Activated T-cell treated with anti-CD3 and anti-CD28 coated beads, Interleukin-2, amount 50 U/mL, for 24 hours (primary cell): Measurements from ENCODE around the gene MAST1.
"Not testable (repeated sequence)": the region's sequence is repeated elsewhere in the genome, so short reads cannot be mapped to it uniquely, and the experiment has no call there.

Experiments used
- DNase-seq: peaks from one replicate; pipeline ENCODE4 v3.0.0-alpha.2; 2020
- H3K27ac Mint-ChIP-seq: 2 replicates; pipeline ENCODE4 v1.8.0; 2020; ENCODE audit warnings: mild to moderate bottlenecking, mixed read lengths
- H3K27me3 Mint-ChIP-seq: 2 replicates; pipeline ENCODE4 v1.8.0; 2020; ENCODE audit warnings: mixed read lengths
- H3K36me3 Mint-ChIP-seq: 2 replicates; pipeline ENCODE4 v1.8.0; 2020; ENCODE audit warnings: low read depth, mixed read lengths
- H3K4me1 Mint-ChIP-seq: 2 replicates; pipeline ENCODE4 v1.8.0; 2020; ENCODE audit warnings: low read depth, mixed read lengths
- H3K4me3 Mint-ChIP-seq: 2 replicates; pipeline ENCODE4 v1.8.0; 2020; ENCODE audit warnings: mild to moderate bottlenecking, moderate library complexity, mixed read lengths
- H3K9me3 Mint-ChIP-seq: 2 replicates; pipeline ENCODE4 v1.8.0; 2020; ENCODE audit warnings: mixed read lengths

The MAST1 gene

GRCh38 chr19:12796146-12797071 is 41.9 kb upstream of the MAST1 start:
- H3K27ac Mint-ChIP-seq: peak overlapping the region; percentile 86
- peaks cover 72% of the 10 kb centered on the region for H3K36me3 Mint-ChIP-seq
- H3K9me3 Mint-ChIP-seq: no peaks in the 10 kb centered on the region
- H3K27me3 Mint-ChIP-seq: no peaks in the 10 kb centered on the region
- H3K4me3 Mint-ChIP-seq: peak overlapping the region; percentile 69
- peak; percentile 84 for DNase-seq
- peaks cover 42% of the 10 kb centered on the region for H3K4me1 Mint-ChIP-seq

GRCh38 chr19:12797141-12797587 is 41.2 kb upstream of the MAST1 start:
- DNase-seq: no peak
- no peaks in the 10 kb centered on the region for H3K9me3 Mint-ChIP-seq
- no peaks in the 10 kb centered on the region for H3K27me3 Mint-ChIP-seq
- H3K27ac Mint-ChIP-seq: no peak overlapping the region
- H3K4me1 Mint-ChIP-seq: peaks cover 44% of the 10 kb centered on the region
- H3K4me3 Mint-ChIP-seq: no peak overlapping the region
- H3K36me3 Mint-ChIP-seq: peaks cover 66% of the 10 kb centered on the region

DNA sequence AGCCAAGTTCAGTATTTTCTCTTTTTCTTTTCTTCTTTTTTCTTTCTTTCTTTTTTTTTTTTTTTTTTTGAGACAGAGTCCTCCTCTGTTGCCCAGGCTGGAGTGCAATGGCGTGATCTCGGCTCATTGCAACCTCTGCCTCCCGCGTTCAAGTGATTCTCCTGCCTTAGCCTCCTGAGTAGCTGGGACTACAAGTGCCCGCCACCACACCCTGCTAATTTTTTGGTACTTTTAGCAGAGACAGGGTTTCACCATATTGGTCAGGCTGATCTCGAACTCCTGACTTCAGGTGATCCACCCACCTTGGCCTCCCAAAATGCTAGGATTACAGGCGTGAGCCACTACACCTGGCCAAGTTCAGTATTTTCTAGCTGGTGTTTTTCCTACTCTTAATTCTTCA is 40.7 kb upstream of the MAST1 start:
- peaks cover 48% of the 10 kb centered on the region for H3K4me1 Mint-ChIP-seq
- H3K4me3 Mint-ChIP-seq, H3K9me3 Mint-ChIP-seq, DNase-seq, H3K27ac Mint-ChIP-seq, H3K27me3 Mint-ChIP-seq: not testable (repeated sequence)
- peaks cover 61% of the 10 kb centered on the region for H3K36me3 Mint-ChIP-seq

DNA sequence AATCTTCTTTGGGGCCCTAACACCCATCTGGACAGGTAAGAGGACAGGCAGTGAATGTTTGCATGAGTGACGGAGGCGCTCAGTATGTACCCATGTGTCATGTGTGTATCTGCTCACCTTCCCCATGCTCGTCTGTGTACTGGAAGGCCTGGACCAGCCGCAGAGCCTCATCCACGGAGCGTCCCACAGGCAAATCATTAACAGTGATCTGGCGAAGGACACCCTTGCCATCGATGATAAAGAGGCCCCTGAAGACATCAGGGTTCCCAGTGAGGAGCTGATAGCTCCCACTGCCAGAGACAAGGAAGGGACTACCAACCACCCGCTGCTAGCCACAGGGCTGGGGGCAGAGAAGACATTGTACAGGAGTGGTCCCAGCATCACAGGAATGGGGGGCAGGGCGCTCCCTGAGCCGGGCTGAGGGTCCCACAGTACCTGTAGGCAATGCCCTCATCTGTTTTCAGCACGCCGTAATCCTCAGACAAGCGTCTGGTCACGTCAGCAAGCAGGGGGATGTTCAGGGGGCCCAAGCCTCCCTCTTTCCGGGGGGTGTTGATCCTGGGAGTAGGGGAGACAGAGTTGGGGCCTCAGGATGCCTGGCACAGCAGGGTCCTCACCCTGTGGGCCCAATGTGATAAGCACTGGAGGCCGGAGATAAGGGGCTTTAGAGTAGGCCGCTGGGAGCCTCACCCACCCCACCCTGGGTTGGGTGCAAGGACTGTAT is 38.4 kb upstream of the MAST1 start:
- Mint-ChIP-seq H3K36me3 (peaks cover 47% of the 10 kb centered on the region), H3K27ac (peak overlapping the region; percentile 61), H3K4me1 (peaks cover 40% of the 10 kb centered on the region), H3K4me3 (peak overlapping the region; percentile 91), H3K27me3 (no peaks in the 10 kb centered on the region), H3K9me3 (no peaks in the 10 kb centered on the region)
- no peak for DNase-seq

- Mint-ChIP-seq H3K4me1 (peaks cover 36% of the 10 kb centered on the region), H3K27me3 (no peaks in the 10 kb centered on the region), H3K27ac (peak overlapping the region; percentile 87), H3K4me3 (peak overlapping the region; percentile 91), H3K9me3 (no peaks in the 10 kb centered on the region), H3K36me3 (peaks cover 47% of the 10 kb centered on the region)
- no peak for DNase-seq
Observed at GRCh38 chr19:12800466-12800770, 37.9 kb upstream of the MAST1 start.

GRCh38 chr19:12800923-12801465 is 37.3 kb upstream of the MAST1 start:
- Mint-ChIP-seq H3K36me3 (peaks cover 46% of the 10 kb centered on the region), H3K27ac (peak overlapping the region; percentile 87), H3K9me3 (no peaks in the 10 kb centered on the region), H3K4me3 (peak overlapping the region; percentile 91), H3K27me3 (no peaks in the 10 kb centered on the region), H3K4me1 (peaks cover 33% of the 10 kb centered on the region)
- DNase-seq: no peak

GRCh38 chr19:12801466-12802266 is 36.6 kb upstream of the MAST1 start, which contains the start of the genes PRDX2 and THSD8:
TSS of gene PRDX2 (minus strand) at chr19:12801800. CDS start at chr19:12801261, 539 bp downstream.
TSS of gene THSD8 (plus strand) at chr19:12802069. CDS start at chr19:12802072, 3 bp downstream.
- Mint-ChIP-seq H3K9me3 (no peaks in the 10 kb centered on the region), H3K27me3 (no peaks in the 10 kb centered on the region), H3K4me1 (peaks cover 33% of the 10 kb centered on the region), H3K36me3 (peaks cover 47% of the 10 kb centered on the region), H3K27ac (peak within 1 kb of the TSS; percentile 87), H3K4me3 (peak within 1 kb of the TSS; percentile 91)
- DNase-seq: peak; percentile 85

- Mint-ChIP-seq H3K27ac (no peak overlapping the region), H3K4me3 (peak overlapping the region; percentile 91), H3K4me1 (peaks cover 40% of the 10 kb centered on the region), H3K27me3 (no peaks in the 10 kb centered on the region), H3K9me3 (no peaks in the 10 kb centered on the region), H3K36me3 (peaks cover 47% of the 10 kb centered on the region)
- no peak for DNase-seq
Observed at GRCh38 chr19:12802267-12803106, 35.8 kb upstream of the MAST1 start.

DNA sequence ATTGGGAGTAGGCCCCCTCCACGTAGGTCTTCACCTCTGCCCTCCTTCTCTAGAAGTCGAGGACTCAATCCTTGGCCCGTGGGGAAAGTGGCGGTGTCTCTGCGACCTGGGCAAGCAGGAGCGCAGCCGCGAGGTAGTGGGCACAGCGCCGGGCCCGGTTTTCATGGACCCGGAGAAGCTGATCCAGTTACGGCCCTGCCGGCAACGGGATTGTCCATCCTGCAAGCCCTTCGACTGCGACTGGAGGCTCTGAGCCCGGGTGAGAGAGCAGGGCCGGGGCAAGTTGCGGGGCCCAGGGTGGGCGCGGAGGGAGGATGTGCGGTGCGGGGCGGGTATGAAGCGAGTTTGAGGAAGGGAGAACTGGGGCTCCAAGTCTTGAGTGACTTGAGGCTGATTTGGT is 34.3 kb upstream of the MAST1 start:
- peaks cover 41% of the 10 kb centered on the region for H3K4me1 Mint-ChIP-seq
- H3K27ac Mint-ChIP-seq: no peak overlapping the region
- H3K4me3 Mint-ChIP-seq: no peak overlapping the region
- no peak for DNase-seq
- no peaks in the 10 kb centered on the region for H3K27me3 Mint-ChIP-seq
- peaks cover 43% of the 10 kb centered on the region for H3K36me3 Mint-ChIP-seq
- H3K9me3 Mint-ChIP-seq: no peaks in the 10 kb centered on the region

GRCh38 chr19:12806242-12807081 is 31.9 kb upstream of the MAST1 start, which contains the start of gene RNASEH2A:
TSS of gene RNASEH2A (plus strand) at chr19:12806584. CDS start at chr19:12806674, 90 bp downstream.
- DNase-seq: peak; percentile 92
- H3K27me3 Mint-ChIP-seq: no peaks in the 10 kb centered on the region

DNA sequence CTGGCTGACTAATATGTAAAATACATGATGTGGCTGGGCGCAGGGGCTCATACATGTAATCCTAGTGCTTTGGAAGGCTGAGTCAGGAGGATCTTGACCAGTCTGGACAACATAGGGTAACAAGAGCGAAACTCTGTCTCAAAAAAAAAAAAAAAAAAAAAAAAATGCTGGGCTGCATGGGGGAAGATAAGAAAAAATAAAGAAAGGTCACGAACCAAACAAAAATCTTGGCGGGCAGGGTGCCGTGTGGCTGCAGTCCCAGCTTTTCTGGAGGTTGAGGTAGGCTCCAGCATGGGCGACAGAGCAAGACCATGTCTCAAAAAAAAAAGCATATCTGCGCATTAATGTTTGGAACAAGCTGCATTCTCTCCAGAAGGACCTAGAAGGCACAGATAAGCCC is 23.2 kb upstream of the MAST1 start:
- no peak for DNase-seq
- Mint-ChIP-seq H3K4me1 (no peaks in the 10 kb centered on the region), H3K27ac (no peak overlapping the region), H3K9me3 (no peaks in the 10 kb centered on the region), H3K27me3 (no peaks in the 10 kb centered on the region), H3K36me3 (peaks cover 37% of the 10 kb centered on the region), H3K4me3 (no peak overlapping the region)

More at GRCh38 chr19:12806242-12807081, 31.9 kb upstream of the MAST1 start, which contains the start of gene RNASEH2A:
- peaks cover 25% of the 10 kb centered on the region for H3K4me1 Mint-ChIP-seq
- H3K27ac Mint-ChIP-seq: peak within 1 kb of the TSS; percentile 96
- peak within 1 kb of the TSS; percentile 92 for H3K4me3 Mint-ChIP-seq
- peaks cover 37% of the 10 kb centered on the region for H3K36me3 Mint-ChIP-seq
- H3K9me3 Mint-ChIP-seq: no peaks in the 10 kb centered on the region

- not testable (repeated sequence) for DNase-seq, H3K27me3 Mint-ChIP-seq, H3K4me1 Mint-ChIP-seq, H3K27ac Mint-ChIP-seq, H3K9me3 Mint-ChIP-seq, H3K4me3 Mint-ChIP-seq
- peaks cover 28% of the 10 kb centered on the region for H3K36me3 Mint-ChIP-seq
Observed at GRCh38 chr19:12817188-12817587, 21.1 kb upstream of the MAST1 start.
